D721Med (cell line): ENCODE measurements around the gene PACRG.

Experiments
- DNase-seq: peaks from one replicate; pipeline ENCODE4 v3.0.0; 2011; ENCODE audit warnings: low spot score; ENCODE audit not compliant: insufficient read length
- FAIRE-seq: peaks from 2 replicates; lab custom pipeline; 2011; peaks lifted over from hg19 to GRCh38; lab: Jason Lieb, UNC
- TF ChIP-seq, protein P1 (sequence below): IDR thresholded peaks from 2 replicates; pipeline ENCODE4 v1.5.1; 2012; ENCODE audit warnings: mild to moderate bottlenecking, control low read depth; ENCODE audit not compliant: insufficient read depth; ENCODE audit errors: missing control alignments

The PACRG gene

DNA sequence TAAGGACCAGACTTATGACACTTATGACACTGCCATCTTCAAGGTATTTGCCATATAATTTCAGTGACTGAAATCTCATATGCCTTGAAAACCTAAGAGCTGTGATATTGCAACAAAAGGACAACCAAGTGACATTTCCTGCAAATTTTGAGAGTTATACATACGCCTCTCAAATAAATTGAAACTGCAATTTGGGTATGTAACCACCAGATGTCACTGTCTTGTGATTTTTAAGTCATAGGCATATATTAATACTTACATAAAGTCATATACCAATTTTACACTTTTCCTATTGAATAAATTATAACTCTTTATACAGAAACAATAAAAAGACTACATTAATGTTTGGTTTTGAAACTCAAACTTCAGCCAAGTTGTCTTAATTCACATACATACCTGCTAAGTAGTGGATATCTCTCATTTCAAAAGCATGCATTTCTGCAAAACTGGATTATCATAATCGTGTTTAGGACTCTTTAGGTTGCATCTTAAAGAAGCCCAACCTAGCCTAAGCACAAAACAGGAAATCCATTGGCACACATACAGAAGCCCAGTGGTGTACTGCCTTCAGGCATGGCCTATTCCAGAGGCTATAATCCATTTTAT lies 180.2 kb downstream of the PACRG start:
- TF ChIP-seq, protein P1, sequence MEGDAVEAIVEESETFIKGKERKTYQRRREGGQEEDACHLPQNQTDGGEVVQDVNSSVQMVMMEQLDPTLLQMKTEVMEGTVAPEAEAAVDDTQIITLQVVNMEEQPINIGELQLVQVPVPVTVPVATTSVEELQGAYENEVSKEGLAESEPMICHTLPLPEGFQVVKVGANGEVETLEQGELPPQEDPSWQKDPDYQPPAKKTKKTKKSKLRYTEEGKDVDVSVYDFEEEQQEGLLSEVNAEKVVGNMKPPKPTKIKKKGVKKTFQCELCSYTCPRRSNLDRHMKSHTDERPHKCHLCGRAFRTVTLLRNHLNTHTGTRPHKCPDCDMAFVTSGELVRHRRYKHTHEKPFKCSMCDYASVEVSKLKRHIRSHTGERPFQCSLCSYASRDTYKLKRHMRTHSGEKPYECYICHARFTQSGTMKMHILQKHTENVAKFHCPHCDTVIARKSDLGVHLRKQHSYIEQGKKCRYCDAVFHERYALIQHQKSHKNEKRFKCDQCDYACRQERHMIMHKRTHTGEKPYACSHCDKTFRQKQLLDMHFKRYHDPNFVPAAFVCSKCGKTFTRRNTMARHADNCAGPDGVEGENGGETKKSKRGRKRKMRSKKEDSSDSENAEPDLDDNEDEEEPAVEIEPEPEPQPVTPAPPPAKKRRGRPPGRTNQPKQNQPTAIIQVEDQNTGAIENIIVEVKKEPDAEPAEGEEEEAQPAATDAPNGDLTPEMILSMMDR, result peak; percentile 30
- FAIRE-seq (no peak), DNase-seq (no peak)

DNA sequence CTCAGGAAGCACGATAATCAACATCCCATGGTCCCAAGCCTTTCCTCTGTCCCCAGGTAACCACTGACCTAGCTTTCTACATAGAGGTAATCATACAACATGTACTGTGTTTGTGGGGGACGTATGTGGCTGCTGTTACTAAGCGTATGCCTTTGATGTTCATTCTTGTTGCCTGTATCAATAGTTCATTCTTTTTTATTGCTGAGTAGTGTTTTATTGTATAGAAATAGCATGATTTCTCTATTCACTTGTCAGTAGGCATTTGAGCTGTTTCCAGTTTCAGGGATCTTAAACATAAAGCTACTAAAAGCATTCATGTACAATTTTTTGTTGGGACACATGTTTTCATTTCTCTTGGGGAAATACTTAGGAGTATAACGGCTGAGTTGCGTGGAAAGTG lies 185.4 kb downstream of the PACRG start:
- no peak for DNase-seq
- TF ChIP-seq, protein P1, result no peak
- no peak for FAIRE-seq

DNA sequence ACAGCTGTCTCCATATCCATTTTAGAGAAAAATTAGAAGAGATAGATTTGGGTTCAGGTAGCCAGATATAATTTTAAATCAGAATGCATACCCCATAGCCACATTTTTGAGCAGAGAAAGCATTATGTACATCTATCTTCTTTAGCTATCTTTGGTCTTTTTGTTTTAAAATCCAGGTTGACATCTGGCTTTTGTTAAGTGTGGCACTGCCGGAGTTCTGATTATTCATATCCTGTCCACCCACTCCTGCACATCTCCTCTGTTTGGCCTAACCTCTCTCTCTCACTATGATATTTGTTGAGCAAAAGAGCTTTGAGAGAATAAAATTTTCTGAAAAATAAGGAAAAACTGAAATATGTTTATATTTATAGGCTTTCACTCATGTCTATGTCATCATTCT lies 189.7 kb downstream of the PACRG start:
- no peak for DNase-seq
- no peak for FAIRE-seq
- TF ChIP-seq, protein P1, result no peak

DNA sequence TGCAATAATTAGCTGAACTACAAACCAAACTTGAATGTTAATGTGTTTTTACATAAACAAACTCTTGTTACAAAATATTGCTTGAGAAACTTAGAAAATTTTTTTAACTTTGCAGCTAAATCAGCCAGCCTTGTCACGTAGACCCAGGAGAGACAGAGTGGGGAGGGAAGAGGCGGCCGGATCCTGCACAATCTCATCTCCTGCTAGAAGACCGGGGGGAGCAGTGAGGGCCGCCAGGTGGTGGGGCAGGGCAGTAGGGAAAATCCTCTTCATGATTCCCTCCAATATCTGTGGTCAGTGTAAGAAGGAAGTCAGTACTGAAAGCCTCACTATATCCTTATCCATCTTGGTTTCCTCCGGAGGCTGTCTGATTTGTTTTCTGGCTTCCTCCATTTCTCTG lies 193.3 kb downstream of the PACRG start:
- no peak for FAIRE-seq
- no peak for DNase-seq
- TF ChIP-seq, protein P1, result no peak

DNA sequence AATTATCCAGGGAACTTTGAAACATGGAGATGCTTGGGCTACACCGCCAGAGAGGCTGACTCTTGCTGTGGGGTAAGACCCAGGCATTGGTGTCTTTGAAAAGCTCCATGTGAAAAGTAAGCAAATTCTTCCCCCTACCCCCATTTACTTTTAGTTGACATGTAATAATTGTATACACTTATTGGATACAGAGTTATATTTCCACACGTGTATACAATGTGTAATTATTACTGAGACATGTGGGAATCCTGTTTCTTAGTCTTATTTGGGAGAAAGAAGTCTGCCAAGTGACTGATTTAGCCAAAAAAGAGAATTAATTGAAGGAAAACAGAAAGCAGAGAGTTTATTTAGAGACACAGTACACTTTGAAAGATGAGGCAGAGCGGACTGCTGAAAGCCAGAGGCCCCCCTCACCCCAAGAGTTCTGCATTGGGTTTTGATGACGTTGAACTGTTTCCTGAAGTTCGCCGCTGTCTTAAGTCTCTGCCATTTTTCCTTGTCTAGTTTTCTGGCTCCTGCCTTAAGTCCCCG lies 193.8 kb downstream of the PACRG start:
- TF ChIP-seq, protein P1, result no peak
- FAIRE-seq (no peak), DNase-seq (no peak)

DNA sequence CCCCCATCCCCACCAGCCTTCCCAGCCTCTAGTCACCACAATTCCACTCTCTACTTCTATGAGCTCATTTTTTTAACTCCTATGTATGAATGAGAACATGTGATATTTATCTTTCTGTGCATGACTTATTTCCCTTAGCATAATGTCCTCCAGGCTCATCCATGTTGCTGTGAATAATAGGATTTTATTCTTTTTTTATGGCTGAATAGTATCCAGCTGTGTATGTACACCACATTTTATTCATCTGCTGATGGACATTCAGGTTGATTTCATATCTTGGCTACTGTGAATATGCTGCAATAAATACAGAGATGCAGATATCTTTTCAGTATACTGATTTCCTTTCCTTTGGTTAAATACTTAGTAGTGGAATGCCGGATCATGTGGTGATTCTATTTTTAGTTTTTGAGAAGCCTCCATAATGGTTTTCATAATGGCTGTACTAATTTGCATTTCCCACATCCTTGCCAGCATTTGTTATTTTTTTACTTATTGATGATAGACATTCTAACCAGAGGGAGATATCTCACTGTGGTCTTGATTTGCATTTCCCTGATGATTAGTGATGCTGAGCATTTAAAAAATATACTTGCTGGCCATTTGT lies 194.9 kb downstream of the PACRG start:
- TF ChIP-seq, protein P1, result no peak
- DNase-seq (no peak), FAIRE-seq (no peak)

DNA sequence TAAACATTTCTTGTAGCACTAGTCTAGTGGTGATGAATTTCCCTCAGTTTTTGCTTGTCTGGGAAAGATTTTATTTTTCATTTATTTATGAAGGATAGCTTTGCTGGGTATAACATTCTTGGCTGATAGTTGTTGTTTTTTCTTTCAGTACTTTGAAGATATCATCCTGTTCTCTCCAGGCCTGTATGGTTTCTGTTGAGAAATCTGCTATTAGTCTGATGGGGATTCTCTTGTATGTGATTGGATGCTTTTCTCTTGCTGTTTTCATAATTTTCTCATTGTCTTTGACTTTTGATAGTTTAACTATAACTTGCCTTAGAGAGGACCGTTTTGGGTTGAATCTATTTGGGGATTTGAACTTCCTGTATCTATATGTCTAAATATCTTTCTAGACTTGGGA lies 207.1 kb downstream of the PACRG start:
- FAIRE-seq, result no peak
- DNase-seq, result no peak
- TF ChIP-seq, protein P1, result no peak
